Measurements from ENCODE around the gene UCK2. TPM values are rescaled to one million over a fixed set of nuclear protein-coding genes. Genes with fewer than 3 reads are reported as not detected.

The UCK2 gene
- total and polyA plus RNA-seq, 8 donors, result 8.6 to 25.7 (median 20.8) TPM

DNA sequence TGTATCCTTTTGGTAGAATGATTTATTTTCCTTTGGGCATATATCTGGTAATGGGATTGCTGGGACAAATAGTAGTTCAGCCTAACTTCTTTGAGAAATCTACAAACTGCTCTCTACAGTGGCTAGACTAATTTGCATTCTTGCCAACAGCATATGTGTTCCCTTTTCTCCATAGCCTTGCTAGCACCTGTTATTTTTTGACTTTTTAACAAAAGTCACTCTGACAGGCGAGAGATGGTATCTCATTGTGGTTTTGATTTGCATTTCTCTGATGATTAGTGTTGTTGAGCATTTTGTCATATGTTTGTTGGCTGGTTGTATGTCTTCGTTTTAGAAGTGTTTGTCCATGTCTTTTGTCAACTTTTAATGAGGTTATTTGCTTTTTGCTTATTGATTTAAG is 99.8 kb downstream of the UCK2 start:
- peaks cover 0 to 11% of the 10 kb centered on the region in 2 donors for H3K27me3 ChIP-seq
- TF ChIP-seq, protein P1, sequence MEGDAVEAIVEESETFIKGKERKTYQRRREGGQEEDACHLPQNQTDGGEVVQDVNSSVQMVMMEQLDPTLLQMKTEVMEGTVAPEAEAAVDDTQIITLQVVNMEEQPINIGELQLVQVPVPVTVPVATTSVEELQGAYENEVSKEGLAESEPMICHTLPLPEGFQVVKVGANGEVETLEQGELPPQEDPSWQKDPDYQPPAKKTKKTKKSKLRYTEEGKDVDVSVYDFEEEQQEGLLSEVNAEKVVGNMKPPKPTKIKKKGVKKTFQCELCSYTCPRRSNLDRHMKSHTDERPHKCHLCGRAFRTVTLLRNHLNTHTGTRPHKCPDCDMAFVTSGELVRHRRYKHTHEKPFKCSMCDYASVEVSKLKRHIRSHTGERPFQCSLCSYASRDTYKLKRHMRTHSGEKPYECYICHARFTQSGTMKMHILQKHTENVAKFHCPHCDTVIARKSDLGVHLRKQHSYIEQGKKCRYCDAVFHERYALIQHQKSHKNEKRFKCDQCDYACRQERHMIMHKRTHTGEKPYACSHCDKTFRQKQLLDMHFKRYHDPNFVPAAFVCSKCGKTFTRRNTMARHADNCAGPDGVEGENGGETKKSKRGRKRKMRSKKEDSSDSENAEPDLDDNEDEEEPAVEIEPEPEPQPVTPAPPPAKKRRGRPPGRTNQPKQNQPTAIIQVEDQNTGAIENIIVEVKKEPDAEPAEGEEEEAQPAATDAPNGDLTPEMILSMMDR (IDR thresholded peaks at IDR 0.05), result no peak
- no peaks in the 10 kb centered on the region for H3K4me1 ChIP-seq
- intact Hi-C loops (cut with DNase I), result loop anchor here in 1 of 2 donors (10.0 kb wide), 1 partner anchor 548 kb away; no protein-coding TSS in a partner anchor
- H3K9me3 ChIP-seq, result no peaks in the 10 kb centered on the region
- ATAC-seq, result no peak
- no peak overlapping the region for H3K4me3 ChIP-seq
- H3K36me3 ChIP-seq, result no peaks in the 10 kb centered on the region
- DNase-seq, result no peak
- H3K27ac ChIP-seq, result no peak overlapping the region

DNA sequence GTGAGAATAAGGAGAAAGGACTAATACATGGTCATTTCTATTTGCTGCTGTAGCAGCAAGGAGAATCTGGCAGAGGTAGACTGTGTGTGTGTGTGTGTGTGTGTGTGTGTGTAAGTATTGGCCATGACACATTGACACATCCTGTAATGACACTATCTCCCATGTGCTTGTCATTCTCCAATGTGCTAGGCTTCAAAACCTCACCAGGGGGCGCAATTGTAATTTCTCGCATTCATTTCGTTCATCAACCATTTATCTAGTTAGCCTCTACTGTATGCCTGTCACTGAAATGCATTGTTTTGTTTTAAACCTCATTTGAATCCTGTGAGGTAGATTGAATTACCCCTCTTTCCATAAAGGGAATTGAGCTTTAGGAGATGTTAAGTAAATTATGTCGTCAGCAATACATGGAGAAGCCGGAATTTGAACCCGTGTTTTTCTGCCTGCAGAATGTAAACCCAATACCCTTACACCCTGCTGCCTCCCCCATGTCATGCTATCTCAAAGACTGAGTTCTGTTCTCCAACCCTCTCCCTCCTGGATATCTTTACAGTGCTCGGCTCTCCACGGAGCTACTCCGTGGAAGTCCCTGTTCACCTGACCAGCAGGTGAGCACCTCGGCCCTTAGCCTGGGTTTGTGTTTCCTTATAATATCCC is 100.8 kb downstream of the UCK2 start:
- Histone ChIP-seq H3K27ac (no peak overlapping the region), H3K9me3 (no peaks in the 10 kb centered on the region), H3K4me1 (no peaks in the 10 kb centered on the region), H3K27me3 (peaks cover 0 to 11% of the 10 kb centered on the region in 2 donors), H3K36me3 (no peaks in the 10 kb centered on the region), H3K4me3 (no peak overlapping the region)
- ATAC-seq (peak; percentile 58), DNase-seq (peak in 1 of 4 donors; percentile 29)
- intact Hi-C loops (cut with DNase I), result loop anchor here in 1 of 2 donors (10.0 kb wide), 1 partner anchor 547 kb away; no protein-coding TSS in a partner anchor
- TF ChIP-seq, protein P1 (IDR thresholded peaks at IDR 0.05), result peak; percentile 44 to 49

DNA sequence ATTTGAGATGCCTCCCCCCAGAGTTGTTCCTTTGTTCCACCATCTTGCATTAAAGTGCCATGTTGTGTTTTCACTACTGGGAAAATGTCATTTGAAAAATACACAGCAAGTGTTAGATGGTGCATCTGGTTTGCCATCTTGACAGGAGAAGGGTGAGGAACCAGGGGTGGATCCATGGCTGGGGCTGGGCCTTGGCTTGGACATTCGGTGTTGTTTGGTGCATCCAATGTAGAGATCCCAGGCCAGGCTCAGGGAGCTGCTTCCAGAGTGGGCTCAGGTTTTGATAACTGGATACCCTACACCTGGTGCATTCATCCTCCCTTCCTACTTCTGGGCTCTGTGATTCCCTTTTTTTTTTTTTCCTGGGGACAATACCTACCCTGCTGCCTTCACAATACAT is 103.5 kb downstream of the UCK2 start:
- ATAC-seq, result no peak
- Histone ChIP-seq H3K27me3 (peaks cover 0 to 3% of the 10 kb centered on the region in 2 donors), H3K27ac (no peak overlapping the region), H3K36me3 (no peaks in the 10 kb centered on the region), H3K4me3 (no peak overlapping the region), H3K4me1 (no peaks in the 10 kb centered on the region), H3K9me3 (no peaks in the 10 kb centered on the region)
- no peak for DNase-seq
- TF ChIP-seq, protein P1 (IDR thresholded peaks at IDR 0.05), result no peak
- intact Hi-C loops (cut with DNase I), result no loop called here

DNA sequence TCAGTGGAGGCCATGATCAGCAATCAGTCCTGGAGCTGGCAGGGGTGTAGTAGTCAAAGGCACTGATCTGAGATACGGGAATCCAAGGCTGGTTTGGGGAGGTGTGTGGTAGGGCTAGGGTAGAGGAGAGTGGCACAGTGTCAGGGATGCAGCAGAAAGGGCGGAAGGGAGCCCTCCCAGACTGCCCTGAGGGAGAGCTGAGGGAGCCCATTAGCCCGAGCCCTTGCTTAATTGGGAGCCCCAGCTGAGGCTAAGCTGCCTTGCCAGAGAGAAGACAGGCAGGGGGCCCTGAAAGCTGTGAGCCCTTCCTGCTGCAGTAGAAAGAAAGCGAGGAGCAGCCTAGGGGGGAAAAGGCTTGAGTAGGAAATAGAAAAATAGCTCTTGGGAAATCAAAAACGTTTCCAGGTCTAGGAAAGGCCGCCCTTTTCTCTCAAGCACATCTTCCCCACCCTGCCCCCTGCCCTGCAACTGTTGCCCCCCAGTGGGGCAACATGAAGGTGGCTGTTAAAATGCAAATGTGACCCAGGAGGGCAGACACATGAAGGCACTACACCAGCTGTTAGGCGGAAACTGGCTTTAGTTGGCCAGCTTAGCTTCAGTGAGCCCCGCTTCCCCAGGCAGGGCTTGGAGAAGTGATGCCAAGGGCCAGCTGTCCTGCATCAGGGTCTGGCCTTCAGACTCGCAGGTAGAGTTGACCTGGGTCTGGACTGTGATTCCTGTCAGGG is 106.2 kb downstream of the UCK2 start:
- TF ChIP-seq, protein P1 (IDR thresholded peaks at IDR 0.05), result no peak
- DNase-seq (no peak), ATAC-seq (no peak)
- intact Hi-C loops (cut with DNase I), result no loop called here
- Histone ChIP-seq H3K27ac (no peak overlapping the region), H3K4me1 (no peaks in the 10 kb centered on the region), H3K27me3 (no peaks in the 10 kb centered on the region), H3K4me3 (no peak overlapping the region), H3K36me3 (no peaks in the 10 kb centered on the region), H3K9me3 (no peaks in the 10 kb centered on the region)

DNA sequence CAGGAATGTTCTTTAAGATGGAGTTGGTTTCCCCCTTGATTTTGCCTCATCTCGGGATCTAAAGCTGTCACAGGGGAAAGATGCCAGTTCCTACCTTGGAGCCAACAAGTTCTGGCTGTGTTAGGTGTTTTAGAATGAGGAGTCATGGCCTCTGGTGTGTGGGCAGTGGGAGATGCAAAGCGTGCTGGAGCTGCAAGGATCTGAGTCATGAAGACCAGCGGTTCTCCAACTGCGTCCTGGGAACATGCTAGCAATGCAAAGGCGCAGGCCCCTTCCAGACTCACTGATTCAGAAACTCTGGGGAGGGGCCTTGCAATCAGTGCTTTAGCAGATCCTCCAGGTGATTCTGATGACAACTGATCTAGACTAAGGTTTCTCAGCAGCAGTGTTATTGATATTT is 109.1 kb downstream of the UCK2 start:
- TF ChIP-seq, protein P1 (IDR thresholded peaks at IDR 0.05), result no peak
- intact Hi-C loops (cut with DNase I), result no loop called here
- Histone ChIP-seq H3K36me3 (no peaks in the 10 kb centered on the region), H3K9me3 (no peaks in the 10 kb centered on the region), H3K4me1 (no peaks in the 10 kb centered on the region), H3K4me3 (no peak overlapping the region), H3K27me3 (no peaks in the 10 kb centered on the region), H3K27ac (no peak overlapping the region)
- ATAC-seq, result no peak
- no peak for DNase-seq

All from left lung (tissue), 10 donors.